GM12874 (cell line): ENCODE results near the gene LHX6.

Experiments
- TF ChIP-seq, protein P1 (sequence below): IDR thresholded peaks from 2 replicates; pipeline ENCODE4 v1.5.1; 2011; ENCODE audit warnings: low read depth, mild to moderate bottlenecking, control low read depth, low read length, moderate library complexity; ENCODE audit not compliant: insufficient read depth

Gene LHX6

DNA sequence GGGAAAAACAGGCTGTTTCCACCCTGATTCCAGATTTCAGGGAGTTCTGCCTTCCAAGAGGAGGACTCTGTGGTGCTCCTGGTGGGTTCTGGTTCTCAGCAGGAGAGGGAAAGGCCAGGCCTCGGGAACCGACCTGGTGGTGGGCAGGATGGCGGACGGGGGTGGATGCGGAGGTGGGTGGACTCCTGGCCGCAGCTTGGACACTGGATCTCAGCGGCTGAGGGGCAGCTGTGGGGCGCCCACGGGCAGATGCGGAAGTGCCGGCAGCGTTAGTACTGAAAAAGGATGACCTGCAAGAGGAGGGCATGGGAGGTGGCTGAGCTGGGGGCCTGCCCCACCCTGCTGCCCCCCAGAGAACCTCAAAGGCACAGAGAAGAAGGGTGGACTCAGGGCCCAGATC is 24.3 kb downstream of the LHX6 start:
- TF ChIP-seq, protein P1, sequence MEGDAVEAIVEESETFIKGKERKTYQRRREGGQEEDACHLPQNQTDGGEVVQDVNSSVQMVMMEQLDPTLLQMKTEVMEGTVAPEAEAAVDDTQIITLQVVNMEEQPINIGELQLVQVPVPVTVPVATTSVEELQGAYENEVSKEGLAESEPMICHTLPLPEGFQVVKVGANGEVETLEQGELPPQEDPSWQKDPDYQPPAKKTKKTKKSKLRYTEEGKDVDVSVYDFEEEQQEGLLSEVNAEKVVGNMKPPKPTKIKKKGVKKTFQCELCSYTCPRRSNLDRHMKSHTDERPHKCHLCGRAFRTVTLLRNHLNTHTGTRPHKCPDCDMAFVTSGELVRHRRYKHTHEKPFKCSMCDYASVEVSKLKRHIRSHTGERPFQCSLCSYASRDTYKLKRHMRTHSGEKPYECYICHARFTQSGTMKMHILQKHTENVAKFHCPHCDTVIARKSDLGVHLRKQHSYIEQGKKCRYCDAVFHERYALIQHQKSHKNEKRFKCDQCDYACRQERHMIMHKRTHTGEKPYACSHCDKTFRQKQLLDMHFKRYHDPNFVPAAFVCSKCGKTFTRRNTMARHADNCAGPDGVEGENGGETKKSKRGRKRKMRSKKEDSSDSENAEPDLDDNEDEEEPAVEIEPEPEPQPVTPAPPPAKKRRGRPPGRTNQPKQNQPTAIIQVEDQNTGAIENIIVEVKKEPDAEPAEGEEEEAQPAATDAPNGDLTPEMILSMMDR = no peak

DNA sequence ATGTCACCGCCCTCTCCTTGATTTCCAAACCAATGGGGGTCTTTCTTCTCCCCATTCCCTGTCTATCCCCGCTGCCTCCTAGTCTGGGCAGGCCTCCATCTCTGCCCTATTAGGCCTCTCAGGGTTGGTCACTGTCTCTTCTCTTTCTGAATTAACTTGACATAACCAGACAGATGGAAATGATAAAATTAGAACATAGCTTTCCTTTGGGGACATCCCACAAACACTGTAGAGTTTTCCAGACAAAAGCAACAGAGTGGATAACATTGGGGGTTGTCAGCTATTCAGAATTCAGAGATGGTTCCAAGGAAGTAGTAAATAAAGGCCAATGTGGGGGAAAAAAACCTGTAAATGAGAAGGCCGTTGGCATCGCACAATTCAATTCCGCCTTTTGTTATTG is 24.7 kb downstream of the LHX6 start:
- TF ChIP-seq, protein P1 = no peak

DNA sequence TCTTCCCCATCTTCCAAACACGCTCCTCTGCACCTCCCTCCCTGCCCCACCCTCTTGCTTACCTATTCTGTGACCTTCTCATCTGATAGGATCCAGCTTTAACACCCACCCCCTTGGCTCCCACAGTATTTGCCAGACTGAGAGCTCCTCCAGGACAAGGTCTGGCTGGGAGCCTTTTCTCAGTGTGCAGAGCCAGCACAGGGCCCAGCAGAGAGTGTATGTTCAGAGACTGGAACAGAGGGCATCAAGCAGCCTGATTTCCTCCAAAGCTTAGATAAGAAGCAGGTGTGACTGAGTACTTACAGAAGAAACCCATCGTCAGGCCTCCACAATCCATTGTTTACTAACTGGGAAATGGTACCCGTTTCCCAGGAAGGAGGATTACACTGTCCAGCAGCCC is 26.6 kb downstream of the LHX6 start:
- TF ChIP-seq, protein P1 = no peak

DNA sequence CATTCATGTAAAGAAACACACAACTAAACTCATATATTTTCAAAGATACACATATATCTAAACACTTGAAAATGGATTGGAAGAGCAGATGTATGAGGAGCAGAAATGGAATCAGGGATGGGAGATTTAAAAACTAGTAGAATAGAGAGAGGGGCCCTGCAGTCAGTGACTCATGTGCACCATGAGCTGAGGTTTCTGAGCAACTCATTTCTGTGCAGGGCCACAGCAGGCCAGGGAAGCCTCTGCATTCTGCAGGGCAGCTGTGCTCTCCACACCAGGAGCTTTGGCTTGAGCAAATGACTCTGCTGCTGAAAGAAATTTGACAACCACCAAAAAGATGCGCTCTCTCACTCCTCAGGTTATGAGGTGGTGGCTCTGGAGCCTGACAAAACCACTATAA is 27.1 kb downstream of the LHX6 start:
- TF ChIP-seq, protein P1 = no peak

DNA sequence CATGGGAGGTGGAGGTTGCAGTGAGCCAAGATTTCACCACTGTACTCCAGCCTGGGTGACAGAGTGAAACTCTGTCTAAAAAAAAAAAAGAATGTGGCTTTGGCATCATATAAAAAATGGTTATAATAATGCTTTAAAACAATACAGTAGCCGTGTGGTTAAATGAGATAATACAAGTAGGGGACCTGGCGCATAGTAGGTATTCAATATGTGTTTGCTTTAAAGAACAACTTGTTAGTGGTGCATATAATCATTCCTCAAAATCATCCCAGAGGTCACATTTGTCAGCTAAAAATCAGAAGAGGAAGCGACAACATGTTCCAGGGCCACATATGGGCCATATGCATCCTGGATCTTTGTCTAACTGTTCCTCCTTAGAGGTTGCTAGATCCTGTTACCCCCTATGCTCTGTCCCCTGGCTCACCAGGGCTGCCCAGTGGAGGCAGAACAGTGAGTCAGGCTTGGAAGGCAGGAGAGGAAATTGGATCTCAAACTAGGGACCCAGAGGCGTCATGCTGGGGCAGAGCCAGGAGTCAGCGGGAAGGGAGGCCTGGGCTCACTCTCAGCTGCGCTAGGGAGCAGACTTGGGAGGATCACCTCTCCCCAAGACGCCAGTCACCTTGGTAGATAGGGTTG is 27.7 kb downstream of the LHX6 start:
- TF ChIP-seq, protein P1 = no peak

DNA sequence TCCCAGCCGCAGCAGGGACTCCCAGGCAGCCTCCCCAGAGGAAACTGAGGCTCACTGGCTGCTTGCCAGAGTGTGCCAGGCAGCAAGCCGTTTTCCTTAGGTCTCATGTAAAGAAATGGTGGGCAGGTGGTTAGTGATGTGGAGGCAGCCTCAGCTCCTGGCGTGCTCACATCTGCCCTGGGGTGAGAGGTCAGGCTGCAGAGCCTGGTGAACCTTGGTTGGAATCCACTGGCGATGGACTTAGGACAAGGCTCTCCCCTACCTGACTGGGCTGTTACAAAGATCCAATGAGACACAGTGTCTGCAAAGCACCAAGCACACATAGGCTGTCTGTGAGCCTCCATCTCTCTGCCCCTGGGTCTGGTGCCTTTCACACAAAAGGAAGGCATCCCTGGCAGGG is 30.9 kb downstream of the LHX6 start:
- TF ChIP-seq, protein P1 = no peak

DNA sequence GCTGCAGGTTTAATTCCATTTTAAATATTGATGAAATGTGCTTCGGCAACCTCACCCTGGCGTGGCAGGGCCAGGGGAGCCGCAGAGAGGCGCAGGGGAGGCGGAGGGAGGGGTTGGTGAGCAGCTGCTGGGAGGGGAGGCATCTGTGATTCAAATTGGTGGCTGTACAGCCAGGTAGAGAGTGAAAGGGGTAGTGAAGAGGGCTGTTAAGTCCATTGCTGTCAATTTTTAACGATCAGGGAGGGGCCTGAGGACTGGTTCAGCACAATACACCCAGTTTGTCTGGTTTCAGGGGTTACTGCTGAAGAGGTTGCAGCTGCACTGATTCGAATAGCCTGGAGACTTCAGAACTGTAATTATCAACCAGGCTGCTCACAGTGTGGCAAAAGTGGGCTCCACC is 31.3 kb downstream of the LHX6 start:
- TF ChIP-seq, protein P1 = no peak
